K562 (cell line): ENCODE results near the gene ZNF891. TPM values are rescaled to one million over a fixed set of nuclear protein-coding genes. Genes with fewer than 3 reads are reported as not detected.

ENCODE experiments used
- ATF3 ChIP-seq, 2 experiments: fragments of 450-650 bp in 1 of 2; sonication (generic) in 1 of 2; formaldehyde crosslinking in 1 of 2; IDR thresholded peaks in 1 of 2; conservative IDR thresholded peaks in 1 of 2; 2 replicates each; pipeline versions ENCODE4 v1.6.1 to v1.8.1; 2016 to 2023; ENCODE audit warnings: mild to moderate bottlenecking in 2 of 2, moderate library complexity in 2 of 2, inconsistent platforms in 1 of 2, missing genetic modification reagents in 1 of 2
- BACH1 ChIP-seq: fragments of 200-800 bp; sonication (Bioruptor generic); IDR thresholded peaks from 2 replicates; pipeline ENCODE4 v1.6.1; 2016; ENCODE audit warnings: missing genetic modification characterization, missing compliant biosample characterization
- C11orf30 ChIP-seq: fragments of 450-650 bp; IDR thresholded peaks from 2 replicates; pipeline ENCODE4 v1.6.1; 2016; ENCODE audit warnings: low read depth, mild to moderate bottlenecking
- CHD4 ChIP-seq: fragments of 200-600 bp; sonication (generic); IDR thresholded peaks from 3 replicates; pipeline ENCODE4 v1.6.1; 2012; ENCODE audit warnings: low read depth, mild to moderate bottlenecking, mixed read lengths, low read length, inconsistent platforms; ENCODE audit not compliant: insufficient read depth, insufficient replicate concordance, poor library complexity, severe bottlenecking
- DACH1 ChIP-seq: fragments of 450-650 bp; IDR thresholded peaks from 2 replicates; pipeline ENCODE4 v1.6.1; 2018; ENCODE audit not compliant: partially characterized antibody
- ERF ChIP-seq: fragments of 450-650 bp; formaldehyde crosslinking; IDR thresholded peaks from 2 replicates; pipeline ENCODE4 v1.4.0; 2020; ENCODE audit warnings: mild to moderate bottlenecking, mixed read lengths
- FOS ChIP-seq: IDR thresholded peaks from 3 replicates; pipeline ENCODE4 v1.6.1; 2011; ENCODE audit not compliant: insufficient read length; ENCODE audit errors: extremely low read depth
- ILK ChIP-seq: fragments of 450-650 bp; IDR thresholded peaks from 2 replicates; pipeline ENCODE4 v1.6.1; 2016; ENCODE audit warnings: missing genetic modification characterization, low read depth, mild to moderate bottlenecking, missing compliant biosample characterization, moderate library complexity, borderline replicate concordance
- NCOA1 ChIP-seq: fragments of 450-650 bp; IDR thresholded peaks from 2 replicates; pipeline ENCODE4 v1.6.1; 2016; ENCODE audit warnings: low read depth
- PBX2 ChIP-seq, 2 experiments: IDR thresholded peaks in 1 of 2; conservative IDR thresholded peaks in 1 of 2; 2 replicates each; pipeline ENCODE4 v1.6.1; 2016; ENCODE audit warnings: low read depth in 2 of 2, mild to moderate bottlenecking in 1 of 2, missing compliant biosample characterization in 1 of 2, missing genetic modification characterization in 1 of 2, moderate library complexity in 1 of 2
- PML ChIP-seq: IDR thresholded peaks from 2 replicates; pipeline ENCODE4 v1.6.1; 2012; ENCODE audit warnings: low read length, inconsistent platforms
- RNF219 ChIP-seq: fragments of 250-450 bp; sonication (Bioruptor Pico); IDR thresholded peaks from 2 replicates; pipeline ENCODE4 v1.5.0; 2022; ENCODE audit warnings: mild to moderate bottlenecking
- ZC3H4 ChIP-seq: sonication (generic); formaldehyde crosslinking; IDR thresholded peaks from 2 replicates; pipeline ENCODE4 v1.9.0; 2021; ENCODE audit warnings: missing genetic modification reagents, borderline replicate concordance
- ZNF174 ChIP-seq: fragments of 250-450 bp; sonication (Bioruptor Pico); IDR thresholded peaks from 2 replicates; pipeline ENCODE4 v1.4.0; 2020; ENCODE audit warnings: mild to moderate bottlenecking
- ZNF444 ChIP-seq: fragments of 250-450 bp; sonication (Bioruptor Pico); IDR thresholded peaks from 2 replicates; pipeline ENCODE4 v1.4.0; 2020; ENCODE audit warnings: mild to moderate bottlenecking, moderate library complexity
- ZNF644 ChIP-seq: fragments of 200-800 bp; sonication (Bioruptor generic); IDR thresholded peaks from 2 replicates; pipeline ENCODE4 v1.6.1; 2016; ENCODE audit warnings: low read depth, missing genetic modification characterization, missing compliant biosample characterization
- ZNF764 ChIP-seq: fragments of 250-450 bp; sonication (Bioruptor Pico); IDR thresholded peaks from 2 replicates; pipeline ENCODE4 v1.4.0; 2020; ENCODE audit warnings: low read depth, mild to moderate bottlenecking, moderate library complexity
- polyA plus RNA-seq, 8 experiments: library from polyadenylated mRNA; depleted of rRNA in 4 of 8; stranded (reverse) in 5 of 8; unstranded in 3 of 8; fragments of >200 nt; fragmentation: Nextera tagmentation in 2 of 8; fragmentation: Illumina TruSeq in 1 of 8; extraction: Ambion mirVana in 2 of 8; extraction: Trizol in 1 of 8; gene quantifications; 2 replicates each; pipeline versions ENCODE4 v1.2.1 to v1.2.3, GENCODE V29; 2011 to 2014; ENCODE audit warnings: inconsistent platforms in 1 of 8, missing spikeins in 1 of 8
- total RNA-seq, 7 experiments: library from RNA; depleted of rRNA in 6 of 7; stranded (reverse); fragments of >200 nt in 6 of 7; fragmentation: Illumina TruSeq in 2 of 7; extraction: Trizol in 2 of 7; gene quantifications; 2 replicates each; pipeline versions ENCODE4 v1.2.1 to v1.2.3, GENCODE V29; 2011 to 2021; ENCODE audit warnings: low replicate concordance in 1 of 7

Gene ZNF891
- total and polyA plus RNA-seq, 9 of the 15 experiments (the other 6 are each of a cell fraction or from before 2014, with no cell fraction given), result 0.41 to 2.0 (median 1.3) TPM

- TF ChIP-seq C11orf30 (peak; percentile 75), ERF (CRISPR knock-in tag) (no peak), PML (0 out of 2 replicates have a peak, but pooled peaks have one; percentile 27), ZNF444 (CRISPR knock-in tag) (no peak), RNF219 (CRISPR knock-in tag) (no peak), CHD4 (no peak), ZNF764 (CRISPR knock-in tag) (no peak), ILK (tag) (no peak), NCOA1 (no peak; the same call in 1 of the 2 replicates), ATF3 (IDR thresholded peaks at IDR 0.05) (0 out of 2 replicates have a peak, but pooled peaks have one; percentile 45), ATF3 (CRISPR knock-in tag; conservative IDR thresholded peaks at IDR 0.05) (peak; percentile 11; the same call in 1 of the 2 replicates), DACH1 (no peak), BACH1 (peak; percentile 80), ZNF644 (tag) (peak; percentile 85), FOS (no peak), ZC3H4 (CRISPR knock-in tag) (0 out of 2 replicates have a peak, but pooled peaks have one; percentile 28), ZNF174 (no peak), PBX2 (CRISPR knock-in tag; IDR thresholded peaks at IDR 0.05; ENCODE audit: low read depth) (no peak), PBX2 (tag; conservative IDR thresholded peaks at IDR 0.05; ENCODE audit: low read depth) (no peak)
Observed at GRCh38 chr12:133080368-133081158, 49.5 kb downstream of the ZNF891 start, which contains the start of gene ZNF140 (continued).
